CD14-positive monocyte (primary cell): ENCODE measurements around the gene FOXP4. TPM values are rescaled to one million over a fixed set of nuclear protein-coding genes. Genes with fewer than 3 reads are reported as not detected.

Experiments used
- DNase-seq, 3 donors: peaks; one replicate each; pipeline ENCODE4 v3.0.0-alpha.2; 2011 to 2022
- H2AFZ ChIP-seq: 2 replicates; pipeline ENCODE4 v1.6.0; 2012; ENCODE audit warnings: mild to moderate bottlenecking, low read depth, low read length, inconsistent platforms; ENCODE audit not compliant: insufficient read depth, poor library complexity, severe bottlenecking
- H3K27ac ChIP-seq, 2 donors: 1 replicate in 1 of 2; 2 replicates in 1 of 2; pipeline ENCODE4 v1.5.1; 2012 to 2013; ENCODE audit warnings: low read length in 2 of 2, control low read depth in 1 of 2, inconsistent platforms in 1 of 2, low read depth in 1 of 2, mild to moderate bottlenecking in 1 of 2
- H3K27me3 ChIP-seq, 2 donors: one replicate each; pipeline versions ENCODE4 v1.6.0 to v1.6.1; 2011 to 2013; ENCODE audit warnings: low read length in 2 of 2; ENCODE audit not compliant: control insufficient read depth in 2 of 2, insufficient read depth in 2 of 2
- H3K36me3 ChIP-seq, 2 donors: replicated peaks in 1 of 2; 1 replicate in 1 of 2; 2 replicates in 1 of 2; pipeline versions ENCODE4 v1.5.1 to v1.6.1; 2012 to 2013; ENCODE audit warnings: low read length in 2 of 2, control low read depth in 1 of 2, inconsistent platforms in 1 of 2, mild to moderate bottlenecking in 1 of 2; ENCODE audit not compliant: insufficient read depth in 2 of 2, control insufficient read depth in 1 of 2
- H3K4me1 ChIP-seq, 2 donors: 1 replicate in 1 of 2; 2 replicates in 1 of 2; pipeline versions ENCODE4 v1.5.1 to v1.6.1; 2012 to 2013; ENCODE audit warnings: low read length in 2 of 2, control low read depth in 1 of 2, inconsistent platforms in 1 of 2, mild to moderate bottlenecking in 1 of 2, moderate library complexity in 1 of 2; ENCODE audit not compliant: insufficient read depth in 2 of 2, control insufficient read depth in 1 of 2
- H3K4me2 ChIP-seq: replicated peaks from 2 replicates; pipeline ENCODE3; 2012; ENCODE audit warnings: low read length, moderate library complexity, mild to moderate bottlenecking; ENCODE audit not compliant: poor library complexity, severe bottlenecking; ENCODE audit errors: extremely low read depth
- H3K4me3 ChIP-seq, 3 experiments: fragments of 200-600 bp in 1 of 3; sonication (generic) in 1 of 3; replicated peaks in 1 of 3; 1 replicate in 2 of 3; 2 replicates in 1 of 3; pipeline ENCODE4 v1.5.1; 2011 to 2013; ENCODE audit warnings: low read length in 3 of 3, mild to moderate bottlenecking in 3 of 3, control low read depth in 2 of 3, low read depth in 2 of 3, inconsistent platforms in 1 of 3, moderate library complexity in 1 of 3
- H3K79me2 ChIP-seq: 2 replicates; pipeline ENCODE4 v1.6.0; 2012; ENCODE audit warnings: mild to moderate bottlenecking, control low read depth, inconsistent platforms, low read length, moderate library complexity; ENCODE audit not compliant: insufficient read depth
- H3K9ac ChIP-seq: 2 replicates; pipeline ENCODE4 v1.6.0; 2017; ENCODE audit warnings: low read length, mild to moderate bottlenecking; ENCODE audit not compliant: insufficient read depth, poor library complexity, severe bottlenecking
- H3K9me3 ChIP-seq, 2 donors: replicated peaks in 1 of 2; 1 replicate in 1 of 2; 2 replicates in 1 of 2; pipeline versions ENCODE4 v1.5.1 to v1.6.1; 2012 to 2013; ENCODE audit warnings: low read length in 2 of 2, control low read depth in 1 of 2; ENCODE audit not compliant: control insufficient read depth in 1 of 2, insufficient read depth in 1 of 2
- H4K20me1 ChIP-seq: 2 replicates; pipeline ENCODE4 v1.6.0; 2012; ENCODE audit warnings: mild to moderate bottlenecking, low read length, control low read depth, moderate library complexity; ENCODE audit not compliant: insufficient read depth
- H3K27ac Mint-ChIP-seq, 7 donors: one replicate each; pipeline ENCODE4 v1.8.0; 2020; ENCODE audit warnings: mild to moderate bottlenecking in 7 of 7, mixed read lengths in 7 of 7, moderate library complexity in 6 of 7, inconsistent platforms in 2 of 7
- H3K27me3 Mint-ChIP-seq, 3 donors: one replicate each; pipeline ENCODE4 v1.8.0; 2021 to 2022; ENCODE audit warnings: low read depth in 3 of 3, mild to moderate bottlenecking in 3 of 3, mixed read lengths in 3 of 3, moderate library complexity in 3 of 3, inconsistent platforms in 1 of 3
- H3K36me3 Mint-ChIP-seq, 2 donors: one replicate each; pipeline ENCODE4 v1.8.0; 2020; ENCODE audit warnings: mixed read lengths in 2 of 2, inconsistent platforms in 1 of 2, mild to moderate bottlenecking in 1 of 2
- H3K4me1 Mint-ChIP-seq: one replicate; pipeline ENCODE4 v1.8.0; 2020; ENCODE audit warnings: mild to moderate bottlenecking, mixed read lengths
- H3K4me3 Mint-ChIP-seq, 2 donors: one replicate each; pipeline ENCODE4 v1.8.0; 2020; ENCODE audit warnings: mild to moderate bottlenecking in 2 of 2, mixed read lengths in 2 of 2, moderate library complexity in 1 of 2
- H3K9me3 Mint-ChIP-seq, 7 donors: one replicate each; pipeline ENCODE4 v1.8.0; 2020 to 2022; ENCODE audit warnings: mixed read lengths in 7 of 7, mild to moderate bottlenecking in 6 of 7, moderate library complexity in 6 of 7, inconsistent platforms in 2 of 7
- WGBS: methylation state at CpG from one replicate; pipeline ENCODE4 v1.1.5; 2013; ENCODE audit warnings: missing lambda C conversion rate; ENCODE audit not compliant: insufficient coverage; 5-methylcytosine and 5-hydroxymethylcytosine counted together
- intact Hi-C, 2 donors: fragments of 100-400 bp; cut with micrococcal nuclease; formaldehyde crosslinking; loops; one replicate each; pipeline versions ENCODE4 v1.15.0 to v1.15.1; 2023
- polyA plus RNA-seq, 3 donors: library from polyadenylated mRNA; depleted of rRNA in 1 of 3; unstranded in 2 of 3; stranded (reverse) in 1 of 3; fragments of 300-500 nt in 2 of 3; fragments of >200 nt in 1 of 3; fragmentation: Illumina TruSeq in 2 of 3; gene quantifications; 1 replicate in 2 of 3; 2 replicates in 1 of 3; pipeline ENCODE4 v1.2.3, GENCODE V29; 2012 to 2021
- TF ChIP-seq, protein P1 (sequence below): fragments of 200-600 bp; IDR thresholded peaks from one replicate; pipeline ENCODE4 v1.8.0; 2022; ENCODE audit warnings: antibody characterized with exemption, mild to moderate bottlenecking

The FOXP4 gene
- polyA plus RNA-seq, 3 donors: 0.62 to 7.6 (median 0.65) TPM

GRCh38 chr6:41557335-41557734 is 11.2 kb downstream of the FOXP4 start:
- TF ChIP-seq, protein P1, sequence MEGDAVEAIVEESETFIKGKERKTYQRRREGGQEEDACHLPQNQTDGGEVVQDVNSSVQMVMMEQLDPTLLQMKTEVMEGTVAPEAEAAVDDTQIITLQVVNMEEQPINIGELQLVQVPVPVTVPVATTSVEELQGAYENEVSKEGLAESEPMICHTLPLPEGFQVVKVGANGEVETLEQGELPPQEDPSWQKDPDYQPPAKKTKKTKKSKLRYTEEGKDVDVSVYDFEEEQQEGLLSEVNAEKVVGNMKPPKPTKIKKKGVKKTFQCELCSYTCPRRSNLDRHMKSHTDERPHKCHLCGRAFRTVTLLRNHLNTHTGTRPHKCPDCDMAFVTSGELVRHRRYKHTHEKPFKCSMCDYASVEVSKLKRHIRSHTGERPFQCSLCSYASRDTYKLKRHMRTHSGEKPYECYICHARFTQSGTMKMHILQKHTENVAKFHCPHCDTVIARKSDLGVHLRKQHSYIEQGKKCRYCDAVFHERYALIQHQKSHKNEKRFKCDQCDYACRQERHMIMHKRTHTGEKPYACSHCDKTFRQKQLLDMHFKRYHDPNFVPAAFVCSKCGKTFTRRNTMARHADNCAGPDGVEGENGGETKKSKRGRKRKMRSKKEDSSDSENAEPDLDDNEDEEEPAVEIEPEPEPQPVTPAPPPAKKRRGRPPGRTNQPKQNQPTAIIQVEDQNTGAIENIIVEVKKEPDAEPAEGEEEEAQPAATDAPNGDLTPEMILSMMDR: no peak
- Histone ChIP-seq H3K9me3 (no peaks in the 10 kb centered on the region), H3K4me2 (no peak overlapping the region), H3K4me1 (peaks cover 15 to 18% of the 10 kb centered on the region in 2 donors), H3K79me2 (peaks cover 5% of the 10 kb centered on the region), H3K27me3 (peaks cover 3 to 20% of the 10 kb centered on the region in 2 donors), H4K20me1 (peaks cover 97% of the 10 kb centered on the region), H2AFZ (no peak overlapping the region), H3K36me3 (peaks cover 0 to 10% of the 10 kb centered on the region in 2 donors), H3K4me3 (no peak overlapping the region), H3K9ac (no peak overlapping the region), H3K27ac (no peak overlapping the region)
- Mint-ChIP-seq H3K4me3 (no peak overlapping the region), H3K27ac (no peak overlapping the region), H3K27me3 (peaks cover 18 to 38% (median 23%) of the 10 kb centered on the region in 3 donors), H3K4me1 (peaks cover 18% of the 10 kb centered on the region), H3K36me3 (peaks cover 25 to 28% of the 10 kb centered on the region in 2 donors), H3K9me3 (no peaks in the 10 kb centered on the region)
- no CpG with 5 or more reads among the region's 2 CpGs for WGBS
- intact Hi-C loops: no loop called here
- DNase-seq: no peak

DNA sequence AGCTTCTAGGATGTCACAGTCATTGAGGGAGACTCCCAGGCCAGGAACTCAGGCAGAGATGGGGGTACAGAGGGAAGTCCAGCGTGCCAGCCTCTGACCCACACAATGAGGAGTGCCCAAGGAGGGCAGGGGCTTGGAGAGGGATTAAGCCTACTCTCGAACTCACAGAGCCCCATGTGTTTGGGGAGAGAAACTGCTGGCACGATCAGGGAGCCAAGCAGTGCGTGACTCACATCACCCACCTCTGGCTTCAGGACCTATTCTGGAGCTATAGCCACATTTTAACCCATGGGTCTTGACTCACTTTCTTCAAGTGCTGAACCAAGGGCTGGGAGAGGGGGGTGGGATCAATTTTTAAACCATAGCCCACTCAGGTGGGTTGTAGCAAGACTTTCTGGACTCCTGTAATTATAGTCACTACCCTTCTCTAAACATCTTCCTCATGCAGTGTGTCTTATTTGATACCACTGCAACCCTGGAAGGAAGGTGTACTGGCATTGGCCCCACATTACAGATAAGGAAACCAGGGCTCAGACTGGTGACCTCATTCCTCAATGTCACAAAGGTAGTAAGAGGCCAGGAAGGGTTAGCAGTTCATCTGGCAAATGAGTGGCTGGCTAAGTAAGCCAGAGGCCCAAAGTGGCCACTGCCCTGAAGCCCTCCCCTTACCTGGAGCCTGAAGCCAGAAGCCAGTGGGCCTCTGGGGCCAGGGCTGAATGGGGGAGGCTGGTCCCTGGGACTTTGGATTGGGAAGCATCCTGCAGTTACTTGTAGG is 12.0 kb downstream of the FOXP4 start:
- H3K79me2 ChIP-seq: peaks cover 5% of the 10 kb centered on the region
- TF ChIP-seq, protein P1: no peak
- peaks cover 21 to 28% of the 10 kb centered on the region in 2 donors for H3K36me3 Mint-ChIP-seq
- H3K9ac ChIP-seq: no peak overlapping the region
- H3K9me3 ChIP-seq: no peaks in the 10 kb centered on the region
- intact Hi-C loops: no loop called here
- no peak overlapping the region for H3K4me3 ChIP-seq
- H4K20me1 ChIP-seq: peaks cover 97% of the 10 kb centered on the region
- no peak overlapping the region for H3K4me2 ChIP-seq
- H3K36me3 ChIP-seq: peaks cover 0 to 4% of the 10 kb centered on the region in 2 donors
- no peak overlapping the region for H3K27ac Mint-ChIP-seq
- no CpG with 5 or more reads among the region's 4 CpGs for WGBS
- H2AFZ ChIP-seq: no peak overlapping the region
- no peak overlapping the region for H3K4me3 Mint-ChIP-seq
- DNase-seq: no peak
- H3K27me3 ChIP-seq: peaks cover 3 to 20% of the 10 kb centered on the region in 2 donors
- peaks cover 15 to 18% of the 10 kb centered on the region in 2 donors for H3K4me1 ChIP-seq
- H3K27me3 Mint-ChIP-seq: peaks cover 18 to 40% (median 19%) of the 10 kb centered on the region in 3 donors
- no peak overlapping the region for H3K27ac ChIP-seq
- no peaks in the 10 kb centered on the region for H3K9me3 Mint-ChIP-seq
- H3K4me1 Mint-ChIP-seq: peaks cover 18% of the 10 kb centered on the region
